NCI-H510A (cell line): ENCODE data around the gene STX17.

Experiments
- DNase-seq: peaks from one replicate; lab custom pipeline; 2025; lab: John Stamatoyannopoulos, UW

The STX17 gene

GRCh38 chr9:99907208-99907532, 716 bp downstream of the STX17 start:
- DNase-seq = no peak

- DNase-seq = no peak
Measured at GRCh38 chr9:99911600-99911999, 5.1 kb downstream of the STX17 start.

GRCh38 chr9:99916650-99917049, 10.2 kb downstream of the STX17 start:
- DNase-seq = no peak

GRCh38 chr9:99918134-99918533, 11.7 kb downstream of the STX17 start:
- DNase-seq = no peak

GRCh38 chr9:99919930-99920329, 13.5 kb downstream of the STX17 start:
- DNase-seq = no peak

GRCh38 chr9:99921875-99922710, 15.6 kb downstream of the STX17 start:
- no peak for DNase-seq

GRCh38 chr9:99922711-99923030, 16.2 kb downstream of the STX17 start:
- no peak for DNase-seq

- no peak for DNase-seq
Measured at GRCh38 chr9:99925541-99925940, 19.1 kb downstream of the STX17 start.

- no peak for DNase-seq
Measured at GRCh38 chr9:99929652-99930051, 23.2 kb downstream of the STX17 start.

GRCh38 chr9:99931155-99931840, 24.8 kb downstream of the STX17 start:
- DNase-seq = no peak

- no peak for DNase-seq
Measured at GRCh38 chr9:99936947-99937587, 30.6 kb downstream of the STX17 start.

GRCh38 chr9:99947395-99947794, 40.9 kb downstream of the STX17 start:
- no peak for DNase-seq

- no peak for DNase-seq
Measured at GRCh38 chr9:99948482-99948881, 42.0 kb downstream of the STX17 start.

- DNase-seq = no peak
Measured at GRCh38 chr9:99948896-99949295, 42.4 kb downstream of the STX17 start.

GRCh38 chr9:99953861-99954507, 47.5 kb downstream of the STX17 start:
- no peak for DNase-seq

GRCh38 chr9:99954819-99955218, 48.4 kb downstream of the STX17 start:
- DNase-seq = no peak

GRCh38 chr9:99955606-99956005, 49.2 kb downstream of the STX17 start:
- DNase-seq = no peak

GRCh38 chr9:99962680-99963261, 56.3 kb downstream of the STX17 start:
- no peak for DNase-seq

- no peak for DNase-seq
Measured at GRCh38 chr9:99964336-99964735, 57.9 kb downstream of the STX17 start.

- DNase-seq = no peak
Measured at GRCh38 chr9:99966001-99966400, 59.5 kb downstream of the STX17 start.

GRCh38 chr9:99966716-99967115, 60.3 kb downstream of the STX17 start:
- DNase-seq = no peak

GRCh38 chr9:99967457-99967856, 61.0 kb downstream of the STX17 start:
- DNase-seq = no peak
